GM19351 (cell line): ENCODE results near the gene ZBTB7A.
"Not testable (repeated sequence)": the region's sequence is repeated elsewhere in the genome, so short reads cannot be mapped to it uniquely, and the experiment has no call there.

Source experiments
- ATAC-seq: cut with Tn5 transposase; IDR thresholded peaks from one replicate; pipeline ENCODE4 v1.9.1; 2021; ENCODE audit warnings: mild to moderate bottlenecking, moderate library complexity; ENCODE audit not compliant: unreplicated experiment

ZBTB7A gene

DNA sequence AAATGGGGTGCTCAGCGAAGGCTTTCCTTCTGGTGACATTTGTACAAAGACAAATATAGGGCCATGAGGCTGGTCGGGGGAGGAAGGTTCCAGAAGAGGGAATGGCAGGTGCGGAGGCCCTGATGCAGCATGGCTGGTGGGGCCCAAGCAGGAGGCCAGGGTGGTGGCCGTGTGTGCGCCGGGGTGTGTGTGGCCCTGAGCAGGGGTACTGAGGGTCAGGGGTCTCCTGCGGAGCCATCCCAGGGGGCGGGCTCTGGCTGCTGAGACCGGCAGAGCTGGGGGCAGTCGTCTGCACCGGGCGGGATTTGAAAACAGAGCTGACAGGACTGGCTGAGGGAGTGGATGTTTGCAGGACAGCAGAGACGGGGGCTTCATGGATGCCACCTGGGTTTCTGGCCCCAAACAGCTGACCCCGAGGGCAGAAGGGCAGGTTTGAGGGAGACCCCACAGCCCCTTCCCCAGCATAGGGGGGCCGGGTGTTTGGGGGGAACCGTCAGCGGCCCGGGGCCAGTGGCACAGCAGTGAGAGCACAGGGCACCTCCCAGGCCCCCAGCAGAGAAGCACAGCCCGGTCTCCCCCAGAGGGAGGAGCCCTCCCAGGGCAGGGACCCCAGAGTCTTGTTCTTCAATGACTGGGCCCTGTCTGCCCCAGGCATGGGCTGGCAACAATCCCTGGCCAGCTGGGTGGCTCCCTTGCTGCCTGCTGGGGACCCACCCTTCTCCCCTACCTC lies 47.8 kb downstream of the ZBTB7A start:
- ATAC-seq, result no peak

DNA sequence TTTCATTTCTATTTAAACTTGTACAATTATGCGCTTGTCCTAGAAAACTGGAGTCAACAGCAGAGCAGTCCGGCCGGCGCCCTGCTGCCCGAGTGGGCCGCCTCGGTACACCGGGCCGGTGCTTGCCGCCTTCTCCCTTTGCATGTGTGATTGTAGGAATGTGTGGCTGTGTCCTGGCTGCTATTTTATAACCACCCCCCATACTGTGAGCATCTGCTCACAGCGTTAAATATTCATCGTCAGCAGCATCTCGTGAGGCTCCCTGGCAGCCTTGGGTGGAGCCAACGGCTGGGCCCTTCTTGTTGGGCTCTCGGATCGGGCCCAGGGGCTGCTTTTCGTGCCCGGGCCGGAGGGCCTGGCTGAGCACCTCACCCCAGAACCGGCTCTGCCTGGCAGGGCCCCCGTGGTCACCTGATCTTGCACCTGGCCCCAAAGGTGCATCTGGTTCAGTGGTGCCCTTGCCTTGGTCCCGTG lies 48.5 kb downstream of the ZBTB7A start:
- no peak for ATAC-seq

DNA sequence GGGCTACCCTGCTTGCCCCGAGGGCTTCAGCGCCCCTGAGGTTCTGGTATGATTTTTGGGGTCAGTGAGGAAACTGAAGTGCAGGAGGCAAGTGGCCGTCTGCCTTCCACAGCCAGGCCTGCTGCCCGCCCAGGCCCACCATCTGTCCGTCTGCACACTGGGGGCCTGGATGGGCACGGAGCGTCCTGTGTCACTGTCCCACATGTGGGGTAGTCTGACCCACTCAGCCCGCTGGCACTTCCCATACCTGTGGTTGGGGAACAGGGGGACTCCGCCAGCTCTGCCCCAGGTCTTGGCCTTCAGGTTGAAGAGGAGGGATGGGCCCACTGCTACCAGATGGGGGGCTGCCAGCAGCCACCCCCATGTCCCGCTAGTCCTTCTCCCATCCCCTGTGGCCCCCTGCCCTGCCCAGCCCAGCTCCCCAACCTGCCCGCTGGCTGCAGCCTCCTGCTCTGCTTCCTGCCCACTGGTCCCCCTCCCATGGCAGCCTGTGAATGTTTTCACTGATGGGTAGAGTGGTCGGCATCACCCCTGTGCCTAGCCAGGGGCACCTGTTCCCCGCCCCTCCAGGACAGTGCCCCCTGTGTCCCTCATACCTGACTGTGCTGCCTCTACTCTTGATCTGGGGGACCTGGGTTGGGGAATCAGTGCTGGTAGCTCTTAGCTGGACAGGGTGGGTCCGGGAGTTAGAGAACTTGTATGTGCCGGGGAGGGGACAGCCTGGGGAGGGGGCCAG lies 49.6 kb downstream of the ZBTB7A start:
- ATAC-seq, result no peak

DNA sequence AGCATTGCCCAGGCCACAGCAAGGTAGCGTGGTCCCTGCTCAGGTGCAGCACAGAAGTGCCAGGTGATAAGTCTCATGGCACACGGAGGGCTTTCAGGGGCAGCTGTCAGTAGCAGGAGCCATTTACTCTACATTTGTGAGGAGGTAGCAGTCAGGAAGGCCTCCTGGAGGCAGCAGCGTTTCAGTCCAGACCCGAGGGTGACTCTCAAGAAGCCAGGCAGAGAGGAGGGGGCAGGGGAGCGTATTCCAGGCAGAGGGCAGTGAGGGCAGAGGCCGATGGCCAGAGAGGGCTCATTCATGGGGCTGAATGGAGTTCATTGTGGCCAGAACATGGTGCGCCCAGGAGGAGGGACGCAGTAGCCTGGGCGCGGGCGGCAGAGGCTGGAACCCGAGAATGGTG lies 50.2 kb downstream of the ZBTB7A start:
- no peak for ATAC-seq

DNA sequence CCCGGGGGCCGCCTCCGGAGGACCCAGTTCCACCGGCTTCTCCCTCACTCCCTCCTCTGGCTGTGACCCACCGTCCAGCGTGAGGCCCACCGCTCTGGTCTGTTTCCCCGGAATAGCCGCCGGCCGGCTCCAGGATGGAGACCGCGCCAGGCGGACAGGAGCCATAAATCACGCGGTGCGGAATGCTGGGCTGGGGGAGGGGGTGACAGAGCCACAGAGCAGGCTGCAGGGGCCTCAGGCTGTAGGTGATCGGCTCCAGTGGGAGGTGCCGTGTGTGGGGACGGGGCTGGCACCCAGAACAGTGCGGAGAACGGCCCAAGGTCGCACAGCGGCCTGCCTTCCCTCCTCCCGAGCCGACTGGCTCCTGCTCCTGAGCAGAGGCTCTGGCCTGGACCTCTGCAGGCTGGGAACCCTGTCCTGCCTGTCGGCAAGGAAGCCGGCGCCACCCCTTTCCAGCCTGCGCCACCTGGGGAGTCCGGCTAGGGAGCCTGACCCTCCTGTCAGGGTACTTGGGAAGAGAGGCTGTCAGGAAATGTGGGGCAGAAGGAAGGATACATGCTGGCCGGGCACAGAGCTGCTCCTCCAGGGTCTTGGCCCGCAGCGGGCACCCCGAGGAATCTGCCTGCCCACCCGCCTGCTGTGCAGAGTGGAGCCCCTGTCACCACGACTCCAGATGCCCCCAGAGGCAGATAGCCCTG lies 50.8 kb downstream of the ZBTB7A start:
- ATAC-seq, result no peak

DNA sequence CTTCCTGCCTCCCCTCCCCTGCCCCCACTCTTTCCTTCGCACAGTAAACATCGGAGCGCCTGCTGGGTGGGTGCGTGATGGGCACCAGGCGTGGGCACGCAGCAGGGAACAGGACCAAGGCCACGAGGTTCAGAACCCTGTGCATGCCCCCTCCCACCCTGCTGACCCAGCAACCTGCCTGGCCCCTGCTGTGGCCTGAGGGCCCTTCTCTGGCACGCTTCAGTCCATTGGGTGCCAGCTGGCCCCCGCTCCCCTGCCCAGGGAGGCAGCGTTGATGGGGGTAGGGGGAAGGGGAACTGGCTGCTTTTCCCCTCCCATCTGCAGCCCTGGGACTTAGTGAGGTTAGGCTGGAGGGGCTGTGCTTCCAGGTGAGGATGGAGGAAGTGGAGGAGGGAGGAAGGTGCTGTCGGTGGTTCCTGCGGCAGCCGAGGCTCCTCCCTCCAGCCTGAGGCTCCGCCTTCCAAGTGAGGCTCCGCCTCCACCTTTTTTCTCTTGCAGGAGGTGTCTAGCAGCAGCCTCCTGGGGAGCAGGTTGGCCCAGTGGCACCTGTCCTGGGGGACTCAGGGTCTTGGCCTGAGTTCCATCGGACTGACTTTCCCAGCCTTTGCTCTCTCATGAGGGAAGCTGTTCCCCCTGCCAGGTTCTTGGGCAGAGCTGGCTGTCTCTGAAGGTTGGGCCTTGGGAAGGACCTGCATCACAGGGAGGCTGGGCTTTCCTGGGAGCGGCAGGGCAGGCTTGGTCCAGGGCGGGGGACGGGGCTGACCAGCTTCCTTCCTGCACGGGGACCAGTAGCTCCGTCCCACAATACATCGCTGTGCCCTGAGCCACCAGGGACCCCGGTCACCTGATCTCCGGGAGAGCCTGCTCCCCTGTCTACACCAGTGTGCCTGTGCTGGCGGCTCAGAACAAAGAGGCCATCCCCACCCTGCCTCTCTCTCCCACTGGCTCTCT lies 51.9 kb downstream of the ZBTB7A start:
- ATAC-seq, result no peak

DNA sequence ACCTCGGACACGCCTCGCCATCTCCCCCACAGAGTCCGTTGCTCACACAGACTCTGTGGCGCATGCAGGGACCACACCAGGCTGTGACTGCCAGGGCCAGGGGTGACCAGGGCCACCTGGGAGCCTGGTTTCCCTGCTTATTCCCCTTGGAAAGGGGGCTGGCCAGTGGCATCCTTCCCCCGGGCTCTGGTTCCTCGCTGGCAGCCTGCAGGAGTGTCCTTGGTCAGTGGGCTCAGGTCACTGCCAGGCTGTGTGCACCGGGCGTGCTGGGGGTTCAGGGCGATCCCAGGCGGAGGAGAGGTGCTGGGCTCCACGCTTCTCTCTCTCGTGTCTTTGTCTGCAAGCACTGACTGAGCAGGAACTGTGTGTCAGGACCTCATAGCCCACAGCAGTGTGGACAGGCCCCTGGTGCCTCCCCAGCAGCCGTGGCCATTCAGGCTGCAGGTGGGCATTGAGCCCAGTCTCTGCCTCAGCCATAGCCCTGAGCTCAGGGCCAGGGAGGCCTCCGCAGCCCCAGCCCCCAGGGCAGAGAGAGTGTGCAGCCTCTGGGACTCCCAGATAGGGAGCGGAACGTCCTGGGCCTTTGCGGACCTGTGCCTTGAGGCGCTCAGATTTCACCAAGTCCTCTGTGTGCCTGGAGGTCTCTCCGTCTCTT lies 52.7 kb downstream of the ZBTB7A start:
- no peak for ATAC-seq

DNA sequence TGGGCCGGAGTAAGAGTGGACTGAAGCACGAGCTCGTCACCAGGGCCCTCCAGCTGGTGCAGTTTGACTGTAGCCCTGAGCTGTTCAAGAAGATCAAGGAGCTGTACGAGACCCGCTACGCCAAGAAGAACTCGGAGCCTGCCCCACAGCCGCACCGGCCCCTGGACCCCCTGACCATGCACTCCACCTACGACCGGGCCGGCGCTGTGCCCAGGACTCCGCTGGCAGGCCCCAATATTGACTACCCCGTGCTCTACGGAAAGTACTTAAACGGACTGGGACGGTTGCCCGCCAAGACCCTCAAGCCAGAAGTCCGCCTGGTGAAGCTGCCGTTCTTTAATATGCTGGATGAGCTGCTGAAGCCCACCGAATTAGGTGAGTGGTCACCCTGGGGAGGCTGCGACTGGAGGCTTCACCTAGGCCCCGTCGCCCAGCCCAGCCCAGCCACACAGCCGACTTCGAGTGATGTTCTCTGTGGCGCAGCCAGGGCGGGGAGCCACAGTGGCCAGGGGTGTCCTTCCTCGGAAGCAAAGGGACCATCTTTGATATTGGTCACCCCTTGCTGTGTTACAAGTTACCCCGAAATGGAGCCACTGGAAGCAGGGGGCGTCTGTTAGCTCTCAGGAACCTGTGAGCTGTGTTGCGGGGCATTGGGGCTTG lies 53.6 kb downstream of the ZBTB7A start:
- no peak for ATAC-seq

DNA sequence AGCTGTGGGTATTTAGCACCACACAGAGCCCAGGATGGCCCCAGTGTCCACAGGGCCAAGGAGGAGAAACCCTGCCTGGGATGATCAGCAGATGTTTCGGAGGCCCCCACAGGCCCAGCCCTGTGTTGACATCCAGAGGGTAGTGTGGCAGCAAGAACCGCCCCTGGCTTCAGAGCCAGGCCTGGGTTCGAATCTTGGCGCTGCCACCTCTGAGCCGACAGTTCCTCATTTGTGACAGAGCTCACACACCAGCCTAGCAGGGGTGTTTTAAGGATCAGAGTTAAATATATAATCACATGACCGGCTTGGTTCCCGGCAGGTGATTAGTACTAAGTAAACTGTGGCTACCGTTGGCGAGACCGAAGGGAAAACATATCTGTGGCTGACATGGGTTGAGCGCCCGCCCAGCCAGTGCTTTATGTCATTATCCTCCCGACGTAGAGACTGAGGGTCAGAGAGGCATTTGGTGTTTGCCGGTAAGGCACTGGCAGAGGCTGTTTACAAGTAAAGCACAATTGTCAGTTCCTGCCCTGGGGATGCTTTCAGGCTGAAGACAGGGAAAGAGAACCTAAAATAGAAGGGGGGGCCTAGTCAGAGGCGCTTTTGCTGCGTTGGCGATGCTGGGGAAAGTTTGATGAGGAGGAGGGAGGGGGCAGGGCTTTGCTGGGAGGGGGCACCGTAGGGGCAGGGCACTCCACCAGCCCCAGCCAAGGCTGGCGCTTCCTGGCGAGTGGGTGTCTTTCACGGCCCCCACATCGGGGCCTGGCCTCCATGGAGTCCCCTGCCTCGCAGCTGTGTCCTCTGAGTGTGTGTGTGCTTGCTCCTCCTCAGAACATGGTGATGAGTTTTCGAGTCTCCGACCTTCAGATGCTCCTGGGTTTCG lies 54.4 kb downstream of the ZBTB7A start:
- no peak for ATAC-seq

DNA sequence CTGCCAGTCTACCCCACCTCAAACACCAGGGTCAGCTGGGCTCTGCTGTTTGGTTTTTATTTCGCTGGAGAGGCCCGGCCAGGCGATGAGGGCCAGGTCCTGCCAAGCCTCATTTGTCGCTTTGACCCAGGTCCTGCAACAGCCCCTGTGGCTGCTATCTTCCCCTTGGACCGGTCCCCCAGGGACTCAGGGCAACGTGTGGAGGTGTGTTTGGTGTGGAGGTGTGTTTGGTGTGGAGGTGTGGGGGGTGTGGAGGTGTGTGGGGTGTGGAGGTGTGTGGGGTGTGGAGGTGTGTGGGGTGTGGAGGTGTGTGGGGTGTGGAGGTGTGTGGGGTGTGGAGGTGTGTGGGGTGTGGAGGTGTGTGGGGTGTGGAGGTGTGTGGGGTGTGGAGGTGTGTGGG lies 55.3 kb downstream of the ZBTB7A start:
- ATAC-seq, result not testable (repeated sequence)

DNA sequence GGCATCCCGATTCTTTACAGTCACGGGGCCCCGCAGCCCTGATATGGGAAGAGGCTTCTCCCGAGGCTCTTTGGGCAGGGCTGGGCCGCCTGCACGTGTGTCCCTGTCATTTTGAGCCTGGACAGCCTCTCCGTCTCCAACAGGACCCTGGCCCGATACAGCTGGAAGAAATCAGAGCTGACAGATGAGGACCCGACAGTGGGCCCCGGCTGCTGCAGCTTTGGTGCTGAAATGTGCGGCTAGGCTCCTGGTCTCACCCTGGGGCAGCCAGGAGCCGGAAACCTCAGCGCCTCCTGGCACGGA lies 55.9 kb downstream of the ZBTB7A start:
- ATAC-seq, result no peak

DNA sequence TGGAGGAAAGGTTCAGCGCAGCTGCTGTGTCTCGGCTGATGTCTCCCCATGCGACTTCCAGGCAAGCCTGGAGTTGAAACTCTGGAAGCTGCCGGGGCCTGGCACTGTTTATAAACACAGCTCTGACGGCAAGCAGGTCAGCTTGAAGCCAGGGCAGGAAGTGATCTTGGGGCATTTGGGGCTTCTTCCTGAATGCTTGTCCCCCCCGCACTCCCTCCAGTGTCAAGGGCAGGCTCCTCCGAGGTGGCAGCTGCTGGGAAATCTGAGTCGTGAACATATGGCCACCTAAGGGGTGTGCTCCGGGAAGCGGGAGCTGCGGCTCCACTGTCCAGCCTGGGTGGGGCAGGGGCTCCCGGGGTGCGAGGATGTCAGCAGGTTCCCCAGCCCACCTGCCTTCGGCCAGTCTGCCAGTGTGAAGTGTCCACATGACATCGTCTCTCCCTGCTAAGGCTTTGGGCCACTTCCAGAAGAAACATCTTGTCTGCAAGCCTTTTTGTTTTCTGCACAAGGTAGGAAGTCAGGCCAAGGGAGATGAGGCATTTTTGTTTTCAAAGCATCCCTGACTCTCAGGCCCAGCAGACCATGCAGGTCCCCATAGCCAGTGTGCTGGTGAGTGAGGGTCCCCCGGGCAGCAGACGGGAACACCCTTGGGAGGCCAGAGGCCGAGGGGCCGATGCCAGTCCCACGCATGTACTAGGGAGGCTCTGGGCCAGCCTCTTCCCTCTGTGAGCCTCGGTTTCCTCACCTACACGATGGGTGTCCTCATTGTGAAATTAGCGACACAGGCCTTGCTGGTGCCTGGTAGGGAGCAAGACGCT lies 56.5 kb downstream of the ZBTB7A start:
- no peak for ATAC-seq

DNA sequence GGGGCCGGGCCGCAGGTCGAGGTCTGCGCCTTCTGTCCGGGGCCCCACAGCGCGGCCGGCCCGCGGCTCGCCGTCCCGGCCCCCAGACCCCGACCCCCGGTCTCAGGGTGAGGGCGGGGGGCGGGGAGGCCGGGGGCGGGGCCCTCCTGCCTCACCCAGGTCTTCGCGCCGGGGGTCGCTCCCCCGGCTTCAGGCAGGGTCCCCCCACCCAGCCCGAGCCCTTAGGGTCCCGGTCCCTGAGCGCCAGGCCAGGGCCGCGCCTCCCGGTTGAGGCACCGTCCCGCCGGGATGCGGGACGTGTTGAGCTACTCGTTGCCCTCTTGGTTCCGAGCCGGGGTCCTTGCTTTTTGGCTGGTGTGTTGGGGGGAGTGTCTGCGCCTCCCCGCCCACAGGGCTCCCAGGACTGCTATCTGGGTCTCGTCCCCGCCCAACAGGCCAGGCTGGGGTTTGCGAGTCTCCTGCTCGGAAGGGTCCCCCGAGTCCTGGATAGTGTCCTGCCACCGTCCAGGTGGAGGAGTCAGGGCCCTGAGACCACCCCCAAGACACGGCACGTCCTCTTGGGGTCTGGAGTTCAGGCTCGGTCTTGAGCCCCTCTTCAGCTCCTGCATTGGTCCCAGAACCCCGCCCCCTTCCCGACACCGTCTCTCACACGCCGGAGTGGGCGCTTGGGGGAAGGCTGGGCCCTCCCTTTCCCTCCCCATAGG lies 58.7 kb downstream of the ZBTB7A start:
- ATAC-seq, result peak; percentile 10

DNA sequence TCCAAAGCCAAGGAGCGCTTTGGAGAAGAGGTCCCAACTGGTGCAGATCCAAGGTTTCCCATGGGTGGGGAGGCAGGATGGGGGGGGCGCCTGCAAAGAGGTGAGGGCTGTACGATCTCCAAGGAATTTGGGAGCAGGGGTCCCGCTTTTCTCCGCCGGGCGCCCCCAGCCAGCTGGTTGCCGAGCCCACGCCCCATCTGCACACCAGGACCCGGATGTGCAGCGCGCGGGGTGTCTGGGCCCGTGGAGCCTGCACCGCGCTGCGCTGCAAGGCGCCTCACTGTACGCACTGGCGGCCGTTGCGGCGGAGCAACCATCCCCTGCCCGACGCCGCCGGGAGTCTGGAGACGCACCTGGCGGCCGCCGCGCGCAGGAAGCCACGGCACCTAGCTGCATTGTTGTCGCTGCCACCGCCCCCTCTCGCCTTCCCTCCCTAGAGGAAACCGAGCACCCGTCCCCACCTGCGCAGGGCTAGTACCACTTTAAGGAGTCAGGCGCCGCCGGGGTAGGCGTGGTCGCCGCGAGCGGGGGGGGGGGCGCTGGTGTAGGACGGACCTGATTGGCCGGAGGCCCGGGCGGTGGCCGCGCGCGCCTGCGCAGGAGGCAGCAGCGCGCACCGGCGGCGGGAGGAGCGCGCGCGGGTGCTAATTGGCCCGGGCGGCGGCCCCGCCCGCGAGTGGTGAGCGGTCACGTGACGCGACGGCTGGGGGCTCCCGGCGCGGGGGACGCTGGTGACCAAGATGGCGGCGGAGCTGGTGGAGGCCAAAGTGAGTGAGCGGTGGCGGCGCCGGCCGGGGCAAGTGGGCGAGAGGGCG lies 59.5 kb downstream of the ZBTB7A start, which contains the start of gene PIAS4:
Gene PIAS4 (plus strand): TSS at position 716 of the 815 bp plus-strand sequence. CDS start 25 bp downstream, at position 741.
- peak; percentile 82 for ATAC-seq

DNA sequence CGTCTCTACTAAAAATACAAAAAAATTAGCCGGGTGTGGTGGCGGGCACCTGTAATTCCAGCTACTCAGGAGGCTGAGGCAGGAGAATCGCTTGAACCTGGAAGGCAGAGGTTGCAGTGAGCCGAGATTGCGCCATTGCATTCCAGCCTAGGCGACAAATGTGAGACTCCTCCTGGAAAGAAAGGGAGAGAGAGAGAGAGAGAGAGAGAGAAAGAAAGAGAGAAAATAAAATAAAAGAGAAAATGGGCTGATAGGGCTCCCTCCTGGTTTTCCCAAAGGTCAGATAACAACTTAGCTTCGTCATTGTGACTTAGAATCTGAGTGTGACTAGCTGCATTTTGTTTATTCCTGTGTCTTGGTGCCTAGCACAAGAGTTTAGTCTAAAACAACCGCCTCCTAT lies 61.3 kb downstream of the ZBTB7A start:
- ATAC-seq, result not testable (repeated sequence)

DNA sequence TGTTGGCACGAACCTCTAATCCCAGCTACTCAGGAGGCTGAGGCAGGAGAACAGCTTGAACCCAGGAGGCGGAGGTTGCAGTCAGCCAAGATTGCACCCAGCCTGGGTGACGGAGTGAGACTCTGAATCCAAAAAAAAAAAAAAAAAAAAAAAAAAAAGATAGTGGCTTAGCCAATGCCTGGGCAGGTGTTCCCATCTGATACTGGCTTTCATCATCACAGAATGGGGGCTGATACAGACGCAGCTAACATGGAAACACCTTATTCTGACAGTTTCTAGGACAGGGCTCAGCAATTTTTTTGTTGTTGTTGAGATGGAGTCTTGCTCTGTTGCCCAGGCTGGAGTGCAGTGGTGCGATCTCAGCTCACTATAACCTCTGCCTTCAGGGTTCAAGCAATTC lies 65.9 kb downstream of the ZBTB7A start:
- not testable (repeated sequence) for ATAC-seq
